Measurements from ENCODE around the gene LCN12. TPM values are rescaled to one million over a fixed set of nuclear protein-coding genes. Genes with fewer than 3 reads are reported as not detected.

The LCN12 gene
- polyA plus RNA-seq, 1 of the 3 experiments (the other 2 are of a cell fraction), result 0.87 TPM

- POLR2A ChIA-PET, result interaction anchor here (0.6 kb wide), 1 partner anchor 142 kb away, joined by 4 read pairs; no protein-coding TSS in a partner anchor
- Histone ChIP-seq H3K4me1 (ENCODE audit: control insufficient read depth in 1 of 2, insufficient read depth in 2 of 2, low read depth in 1 of 2, low read length in 1 of 2) (peaks cover 0 to 11% of the 10 kb centered on the region in 2 experiments; a peak in 1 of 4 replicates), H3K79me2 (ENCODE audit: insufficient read depth) (peaks cover 15% of the 10 kb centered on the region; the same call in 1 of the 2 replicates), H3K4me3 (ENCODE audit: low read depth in 2 of 2, low read length in 1 of 2) (no peak overlapping the region), H3K4me2 (no peak overlapping the region), H2AFZ (ENCODE audit: low read depth) (no peak overlapping the region; the same call in 1 of the 2 replicates), H3K9me2 (no peaks in the 10 kb centered on the region), H3F3A (replicated peaks; ENCODE audit: insufficient read depth) (no peaks in the 10 kb centered on the region), H4K20me1 (ENCODE audit: insufficient read depth) (0 out of 2 replicates have a peak, but pooled peaks cover 3% of the 10 kb centered on the region), H3K27me3 (ENCODE audit: insufficient read depth) (no peaks in the 10 kb centered on the region), H3K9me3 (no peaks in the 10 kb centered on the region), H3K9ac (no peak overlapping the region), H3K36me3 (replicated peaks in 1 of 2; ENCODE audit: control insufficient read depth in 1 of 2, insufficient read depth in 2 of 2, low read length in 1 of 2) (peaks cover 0 to 5% of the 10 kb centered on the region in 2 experiments), H3K27ac (ENCODE audit: low read depth in 2 of 2, low read length in 1 of 2) (no peak overlapping the region)
- no peak for DNase-seq
- TF ChIP-seq USF1 (IDR thresholded peaks at IDR 0.05; ENCODE audit: borderline replicate concordance, low read depth) (no peak), MEF2A (IDR thresholded peaks at IDR 0.05; ENCODE audit: borderline replicate concordance, low read depth) (no peak), RXRA (IDR thresholded peaks at IDR 0.05; ENCODE audit: borderline replicate concordance, low read depth) (no peak)
- CTCF ChIA-PET, result interaction anchor here (0.6 to 1.2 kb wide), 4 partner anchors 40 to 227 kb away, joined by 3 to 6 read pairs (median 3); no protein-coding TSS in a partner anchor
- WGBS (ENCODE audit: low lambda C conversion rate), result 92% methylated on average over 4 of the region's 4 CpGs
Measured at GRCh38 chr9:136988872-136989271, 36.8 kb downstream of the LCN12 start.

DNA sequence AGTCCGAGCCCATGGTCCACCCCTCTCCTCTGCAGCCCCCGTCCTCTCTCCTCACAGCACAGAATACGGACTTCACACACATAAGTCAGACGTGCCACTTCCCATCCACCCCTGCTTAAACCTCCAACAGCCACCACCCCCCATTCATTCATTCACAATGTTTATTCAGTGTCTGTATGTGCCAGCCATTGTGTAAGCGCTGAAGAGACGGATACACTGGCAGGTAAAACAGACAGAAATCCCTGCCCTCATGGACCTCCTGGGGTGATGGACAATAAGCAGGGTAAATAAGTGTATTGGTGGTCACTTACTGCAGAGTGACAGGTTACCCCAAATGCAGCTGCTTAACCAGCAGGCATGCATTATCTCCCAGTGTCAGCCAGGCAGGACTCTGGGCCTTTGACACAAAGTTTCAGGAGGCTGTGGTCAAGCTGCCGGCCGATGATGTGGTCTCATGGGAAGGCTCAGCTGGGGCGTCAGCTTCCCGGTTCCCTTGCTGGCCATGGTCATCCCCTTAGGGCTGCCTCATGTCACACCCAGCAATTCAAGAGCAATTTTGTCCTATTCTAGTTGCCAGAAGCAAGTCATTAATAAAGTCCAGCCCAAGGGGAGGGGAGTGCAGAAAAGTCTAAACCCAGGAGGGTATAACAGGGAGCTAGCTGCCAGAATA is 38.3 kb downstream of the LCN12 start:
- H3K9ac ChIP-seq, result no peak overlapping the region
- H3K36me3 ChIP-seq (replicated peaks in 1 of 2; ENCODE audit: control insufficient read depth in 1 of 2, insufficient read depth in 2 of 2, low read length in 1 of 2), result peaks cover 0 to 7% of the 10 kb centered on the region in 2 experiments
- H3K27ac ChIP-seq (ENCODE audit: low read depth in 2 of 2, low read length in 1 of 2), result no peak overlapping the region
- TF ChIP-seq POLR2AphosphoS5 (IDR thresholded peaks at IDR 0.05; ENCODE audit: low read depth, low read length), result no peak
- TF ChIP-seq USF2 (IDR thresholded peaks at IDR 0.05; ENCODE audit: borderline replicate concordance, low read depth, low read length), result no peak
- no peak for TF ChIP-seq GATA2 (CRISPR knock-in tag; IDR thresholded peaks at IDR 0.05)
- no peak for TF ChIP-seq RXRA (IDR thresholded peaks at IDR 0.05; ENCODE audit: borderline replicate concordance, low read depth)
- no peak for TF ChIP-seq GABPA (IDR thresholded peaks at IDR 0.05; ENCODE audit: low read depth)
- TF ChIP-seq JUND (IDR thresholded peaks at IDR 0.05), result no peak
- no peak for TF ChIP-seq FOSL2 (IDR thresholded peaks at IDR 0.05; ENCODE audit: borderline replicate concordance, low read depth)
- TF ChIP-seq MXI1 (IDR thresholded peaks at IDR 0.05; ENCODE audit: low read depth, low read length), result no peak
- TF ChIP-seq YY1 (IDR thresholded peaks at IDR 0.05; ENCODE audit: low read depth), result no peak
- TF ChIP-seq MEF2A (IDR thresholded peaks at IDR 0.05; ENCODE audit: borderline replicate concordance, low read depth), result no peak
- TF ChIP-seq FOXJ3 (CRISPR knock-in tag; IDR thresholded peaks at IDR 0.05), result no peak
- TF ChIP-seq NFIC (IDR thresholded peaks at IDR 0.05; ENCODE audit: borderline replicate concordance), result no peak
- ChIA-PET POLR2A (no interaction called here), CTCF (interaction anchor here (0.8 to 6.8 kb wide), 5 partner anchors 9 to 77 kb away, joined by 3 to 68 read pairs (median 3); partner anchors contain the start of genes ABCA2 and FUT7)
- no peaks in the 10 kb centered on the region for H3F3A ChIP-seq (replicated peaks; ENCODE audit: insufficient read depth)
- H3K79me2 ChIP-seq (ENCODE audit: insufficient read depth), result peaks cover 18% of the 10 kb centered on the region; the same call in 1 of the 2 replicates
- no peak for DNase-seq
- no peaks in the 10 kb centered on the region for H3K9me2 ChIP-seq
- no peak overlapping the region for H3K4me3 ChIP-seq (ENCODE audit: low read depth in 2 of 2, low read length in 1 of 2)
- 86% methylated on average over 8 of the region's 10 CpGs for WGBS (ENCODE audit: low lambda C conversion rate)
- H2AFZ ChIP-seq (ENCODE audit: low read depth), result no peak overlapping the region
- H3K9me3 ChIP-seq, result no peaks in the 10 kb centered on the region
- no peaks in the 10 kb centered on the region for H3K27me3 ChIP-seq (ENCODE audit: insufficient read depth)
- 0 out of 2 replicates have a peak, but pooled peaks cover 3% of the 10 kb centered on the region for H4K20me1 ChIP-seq (ENCODE audit: insufficient read depth)
- H3K4me1 ChIP-seq (ENCODE audit: control insufficient read depth in 1 of 2, insufficient read depth in 2 of 2, low read depth in 1 of 2, low read length in 1 of 2), result peaks cover 0 to 11% of the 10 kb centered on the region in 2 experiments; a peak in 1 of 4 replicates
- no peak overlapping the region for H3K4me2 ChIP-seq

Data from SK-N-SH (cell line).